Astrocyte (in vitro differentiated cells and primary cell): Measurements from ENCODE around the gene UPP1.

Experiments
- CTCF ChIP-seq: IDR thresholded peaks from 2 replicates; pipeline ENCODE4 v1.5.1; 2011; ENCODE audit warnings: low read depth, mild to moderate bottlenecking, inconsistent platforms, low read length, moderate library complexity; ENCODE audit not compliant: insufficient read depth
- EZH2 ChIP-seq: IDR thresholded peaks from 2 replicates; pipeline ENCODE4 v1.6.1; 2012; ENCODE audit warnings: mild to moderate bottlenecking, low read length, inconsistent platforms; ENCODE audit not compliant: insufficient read depth

- TF ChIP-seq CTCF, result no peak
- TF ChIP-seq EZH2, result no peak
Observed at GRCh38 chr7:48091506-48092433, 2.7 kb downstream of the UPP1 start.
